ENCODE measurements around the gene SAMD5.

The SAMD5 gene

DNA sequence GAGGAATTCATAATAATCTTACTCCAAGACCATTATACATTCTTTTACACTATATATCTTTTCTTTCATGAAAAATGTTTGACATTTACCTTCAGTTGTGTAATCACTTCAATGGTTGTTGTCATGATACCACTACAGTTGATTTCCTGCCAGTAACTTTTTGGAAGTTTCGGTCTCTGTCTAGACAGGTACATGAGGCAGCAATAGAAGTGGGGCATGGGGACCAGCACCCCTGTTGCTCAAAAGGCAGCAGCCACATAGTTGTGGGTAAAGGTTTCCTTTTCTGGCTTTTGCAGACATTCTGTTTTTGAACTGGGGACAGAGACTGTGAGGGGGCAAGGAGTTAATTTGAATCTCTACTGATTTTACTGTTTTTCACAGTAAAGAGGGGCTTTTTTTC lies 14.1 kb downstream of the SAMD5 start:
- DNase-seq (ENCODE audit: low read depth) = no peak
- no peak overlapping the region for H3K4me3 ChIP-seq (ENCODE audit: control insufficient read depth, low read depth, low read length)
- TF ChIP-seq, protein P1, sequence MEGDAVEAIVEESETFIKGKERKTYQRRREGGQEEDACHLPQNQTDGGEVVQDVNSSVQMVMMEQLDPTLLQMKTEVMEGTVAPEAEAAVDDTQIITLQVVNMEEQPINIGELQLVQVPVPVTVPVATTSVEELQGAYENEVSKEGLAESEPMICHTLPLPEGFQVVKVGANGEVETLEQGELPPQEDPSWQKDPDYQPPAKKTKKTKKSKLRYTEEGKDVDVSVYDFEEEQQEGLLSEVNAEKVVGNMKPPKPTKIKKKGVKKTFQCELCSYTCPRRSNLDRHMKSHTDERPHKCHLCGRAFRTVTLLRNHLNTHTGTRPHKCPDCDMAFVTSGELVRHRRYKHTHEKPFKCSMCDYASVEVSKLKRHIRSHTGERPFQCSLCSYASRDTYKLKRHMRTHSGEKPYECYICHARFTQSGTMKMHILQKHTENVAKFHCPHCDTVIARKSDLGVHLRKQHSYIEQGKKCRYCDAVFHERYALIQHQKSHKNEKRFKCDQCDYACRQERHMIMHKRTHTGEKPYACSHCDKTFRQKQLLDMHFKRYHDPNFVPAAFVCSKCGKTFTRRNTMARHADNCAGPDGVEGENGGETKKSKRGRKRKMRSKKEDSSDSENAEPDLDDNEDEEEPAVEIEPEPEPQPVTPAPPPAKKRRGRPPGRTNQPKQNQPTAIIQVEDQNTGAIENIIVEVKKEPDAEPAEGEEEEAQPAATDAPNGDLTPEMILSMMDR (IDR thresholded peaks at IDR 0.05; ENCODE audit: control insufficient read depth, insufficient read depth, low read depth, low read length, missing control alignments) = no peak

DNA sequence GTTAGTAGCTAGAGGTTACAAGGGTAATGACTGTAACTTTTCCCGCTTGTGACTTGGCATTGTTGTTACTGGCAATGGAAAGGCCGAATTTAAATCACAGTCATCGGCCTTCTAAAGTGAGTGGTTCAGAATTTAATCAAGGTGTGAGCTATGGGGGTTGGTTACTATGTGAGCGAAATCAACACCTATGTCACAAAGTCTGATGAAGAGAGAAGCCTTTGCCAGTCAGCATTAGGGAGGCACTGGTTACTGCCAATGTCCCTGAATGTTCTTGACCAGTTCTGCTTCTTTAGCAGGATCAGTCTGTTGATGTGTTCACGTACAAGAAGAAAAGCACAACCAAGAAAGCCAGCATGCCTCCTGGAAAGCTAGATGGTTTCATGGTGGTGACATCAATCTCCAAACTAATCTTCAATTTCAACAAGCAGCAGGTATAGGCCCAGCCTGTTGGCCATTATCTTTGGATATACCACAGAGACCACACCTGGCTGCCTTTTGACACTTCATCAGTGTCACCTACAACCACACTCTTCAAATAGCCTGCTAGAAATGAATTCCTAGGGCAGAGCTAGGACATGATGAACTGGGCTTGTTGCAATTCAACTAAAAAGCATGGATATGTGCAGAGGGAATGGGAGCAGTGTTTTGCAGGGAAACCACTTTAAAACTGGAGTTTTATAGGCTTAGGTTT lies 17.2 kb downstream of the SAMD5 start:
- no peak for DNase-seq (ENCODE audit: low read depth)
- TF ChIP-seq, protein P1 (IDR thresholded peaks at IDR 0.05; ENCODE audit: control insufficient read depth, insufficient read depth, low read depth, low read length, missing control alignments) = no peak
- no peak overlapping the region for H3K4me3 ChIP-seq (ENCODE audit: control insufficient read depth, low read depth, low read length)

DNA sequence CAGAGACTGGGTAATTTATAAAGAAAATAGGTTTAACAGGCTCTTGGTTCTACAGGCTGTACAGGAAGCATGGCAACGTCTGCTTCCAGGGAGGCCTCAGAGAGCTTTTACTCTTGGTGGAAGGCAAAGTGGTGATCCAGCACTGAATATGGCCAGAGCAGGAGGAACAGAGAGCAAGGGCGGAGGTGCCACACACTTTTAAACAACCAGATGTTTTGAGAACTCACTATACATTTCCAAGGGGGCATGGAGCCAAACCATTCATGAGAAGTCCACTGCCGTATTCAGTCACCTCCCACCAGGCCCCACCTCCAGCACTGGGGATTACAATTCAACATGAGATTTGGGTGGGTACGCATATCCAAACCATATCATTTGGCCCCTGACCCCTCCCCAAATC lies 18.7 kb downstream of the SAMD5 start:
- TF ChIP-seq, protein P1 (IDR thresholded peaks at IDR 0.05; ENCODE audit: control insufficient read depth, insufficient read depth, low read depth, low read length, missing control alignments) = no peak
- no peak overlapping the region for H3K4me3 ChIP-seq (ENCODE audit: control insufficient read depth, low read depth, low read length)
- no peak for DNase-seq (ENCODE audit: low read depth)

DNA sequence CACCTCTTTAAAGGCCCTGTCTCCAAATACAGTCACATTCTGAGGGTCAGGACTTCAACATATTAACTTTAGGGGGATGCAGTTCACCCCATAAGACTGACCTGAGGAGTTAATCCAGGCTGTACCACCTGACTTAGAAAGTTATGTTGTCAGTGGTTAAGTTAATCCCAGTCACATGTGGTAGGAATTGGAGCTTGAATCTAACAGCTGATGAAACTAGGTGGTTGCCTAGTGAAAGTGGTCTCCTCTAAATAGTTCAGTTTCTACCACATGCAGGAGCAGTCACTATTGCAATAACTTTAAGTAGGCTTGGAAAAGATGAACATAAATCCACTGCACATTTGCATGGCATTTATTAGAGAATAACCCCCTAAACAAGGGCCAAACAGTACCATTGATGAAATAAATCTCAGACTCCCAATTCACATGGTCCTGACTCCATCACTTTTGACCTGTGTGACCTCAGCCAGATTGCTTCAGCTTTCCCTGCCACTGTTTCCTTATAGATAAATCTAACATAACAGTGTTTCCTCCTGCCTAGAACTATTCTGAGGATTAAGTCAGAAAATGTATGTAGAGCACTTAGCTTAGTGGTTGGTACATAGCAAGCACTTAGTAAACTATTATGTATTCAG lies 20.1 kb downstream of the SAMD5 start:
- H3K4me3 ChIP-seq (ENCODE audit: control insufficient read depth, low read depth, low read length) = no peak overlapping the region
- DNase-seq (ENCODE audit: low read depth) = peak; percentile 21
- TF ChIP-seq, protein P1 (IDR thresholded peaks at IDR 0.05; ENCODE audit: control insufficient read depth, insufficient read depth, low read depth, low read length, missing control alignments) = no peak

DNA sequence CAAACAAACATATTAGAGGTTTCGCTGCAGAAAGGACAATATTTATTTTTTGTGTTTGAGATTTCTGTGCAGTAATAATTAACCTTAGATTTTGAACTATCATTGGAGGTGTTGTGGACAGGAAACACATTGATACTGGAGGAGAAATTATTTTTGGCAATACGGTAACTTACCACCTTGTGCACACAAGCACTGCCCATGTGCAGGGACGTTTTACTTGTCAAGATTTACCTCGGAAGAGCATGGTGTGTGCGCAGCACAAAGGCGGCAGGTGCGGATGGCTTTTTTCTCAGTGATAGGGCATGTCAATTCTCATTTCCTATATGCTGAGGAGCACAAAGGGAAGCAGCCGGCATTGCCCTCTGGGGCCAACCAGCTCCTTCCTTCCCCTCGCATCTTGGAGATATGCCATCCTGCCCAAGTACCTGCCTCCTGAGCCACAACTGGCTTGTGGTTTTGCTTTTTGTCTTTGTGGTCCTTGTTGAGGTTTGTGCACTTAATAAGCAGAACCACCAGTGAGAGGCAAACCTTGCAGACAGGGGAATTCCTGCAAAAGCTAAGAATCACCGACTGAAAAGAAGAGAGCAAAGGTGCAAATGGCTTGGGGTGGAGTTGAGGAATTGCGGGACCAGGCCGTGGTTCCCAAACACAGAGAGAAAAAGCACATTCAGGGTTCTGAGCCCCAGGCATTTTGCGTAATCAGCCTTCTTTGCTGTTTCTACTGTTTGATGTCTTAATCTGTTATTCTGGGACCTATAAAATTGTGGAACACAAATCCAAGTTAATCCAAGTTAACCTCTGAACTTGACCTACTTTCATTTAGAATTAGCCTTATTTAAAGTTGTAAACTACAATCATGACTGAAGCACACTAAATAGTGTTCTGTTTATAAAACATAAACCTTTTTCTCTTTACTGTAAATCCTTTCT lies 21.9 kb downstream of the SAMD5 start:
- no peak overlapping the region for H3K4me3 ChIP-seq (ENCODE audit: control insufficient read depth, low read depth, low read length)
- TF ChIP-seq, protein P1 (IDR thresholded peaks at IDR 0.05; ENCODE audit: control insufficient read depth, insufficient read depth, low read depth, low read length, missing control alignments) = no peak
- DNase-seq (ENCODE audit: low read depth) = no peak

DNA sequence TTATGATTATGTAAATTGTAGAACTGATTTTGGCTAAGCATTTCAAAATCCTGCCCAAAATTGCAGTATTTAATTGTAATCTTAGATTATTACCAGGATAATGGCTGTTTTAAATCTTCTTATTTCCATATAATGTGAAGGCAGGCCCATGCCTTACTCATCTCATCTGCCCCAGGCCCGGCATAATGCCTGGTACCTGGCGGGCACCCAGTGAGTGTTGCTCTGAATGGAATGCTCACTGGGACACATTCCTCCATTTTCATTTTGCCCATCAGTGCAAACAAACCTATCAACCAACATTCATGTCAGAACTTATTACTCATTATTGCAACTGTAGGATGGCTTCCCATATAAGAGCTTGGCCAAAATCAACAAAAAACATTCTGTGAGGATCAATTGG lies 22.8 kb downstream of the SAMD5 start:
- TF ChIP-seq, protein P1 (IDR thresholded peaks at IDR 0.05; ENCODE audit: control insufficient read depth, insufficient read depth, low read depth, low read length, missing control alignments) = no peak
- DNase-seq (ENCODE audit: low read depth) = no peak

More for the DNA sequence above, 22.8 kb downstream of the SAMD5 start:
- H3K4me3 ChIP-seq (ENCODE audit: control insufficient read depth, low read depth, low read length) = no peak overlapping the region
